Right cardiac atrium (tissue), 5 donors: ENCODE results near the gene ADGRF4. TPM values are rescaled to one million over a fixed set of nuclear protein-coding genes. Genes with fewer than 3 reads are reported as not detected.

ENCODE experiments used
- ATAC-seq, 2 donors: fragments of 200-7000 bp; cut with Tn5 transposase; one replicate each; pipeline versions ENCODE4 v1.8.0 to v1.9.1; 2020; ENCODE audit warnings: moderate library complexity in 2 of 2, mild to moderate bottlenecking in 1 of 2
- DNase-seq, 3 donors: peaks; one replicate each; pipeline ENCODE4 v3.0.0-alpha.2; 2020
- H3K27ac ChIP-seq: one replicate; pipeline ENCODE4 v1.5.1; 2013; ENCODE audit warnings: mild to moderate bottlenecking, low read length, control low read depth, moderate library complexity
- H3K27me3 ChIP-seq: one replicate; pipeline ENCODE4 v1.6.1; 2013; ENCODE audit not compliant: control insufficient read depth, insufficient read depth
- H3K4me1 ChIP-seq: one replicate; pipeline ENCODE4 v1.6.1; 2013; ENCODE audit warnings: low read length; ENCODE audit not compliant: control insufficient read depth, insufficient read depth
- H3K4me3 ChIP-seq: one replicate; pipeline ENCODE4 v1.5.1; 2013; ENCODE audit warnings: low read length, control low read depth
- H3K9me3 ChIP-seq: one replicate; pipeline ENCODE4 v1.6.1; 2013; ENCODE audit warnings: low read length; ENCODE audit not compliant: control insufficient read depth
- WGBS: extraction: QIAGEN DNeasy Blood & Tissue Kit; methylation state at CpG from one replicate; pipeline ENCODE4 v1.1.7; 2013; 5-methylcytosine and 5-hydroxymethylcytosine counted together
- intact Hi-C, 4 donors: fragments of 100-400 bp; cut with DNase I; formaldehyde crosslinking; loops; one replicate each; pipeline versions ENCODE4 v1.11.0 to v1.14.0; 2022 to 2023
- polyA plus RNA-seq: library from polyadenylated mRNA; stranded (reverse); fragments of 200-250 nt; gene quantifications from one replicate; pipeline ENCODE4 v1.2.3, GENCODE V29; 2013
- total RNA-seq, 4 donors: library from RNA; stranded (reverse); fragmentation: NEBNext Ultra II Directional; extraction: Animal tissue kit (Norgen Biotek cat#: 25700); gene quantifications; one replicate each; pipeline ENCODE4 v1.2.1, GENCODE V29; 2021
- donor health status: healthy with polysubstance abuse.
- donor health status: DM: no; HTN: yes; CAD: no.
- donor health status: DM: no; HTN: no; CAD: no.
- donor health status: DM: no; HTN: yes; CAD: no; lungs with severe emphysema.
- donor health status: DM: yes; HTN: yes; CAD: no.

Gene ADGRF4
- total and polyA plus RNA-seq, 5 donors: 0.09 to 0.91 (median 0.22) TPM

DNA sequence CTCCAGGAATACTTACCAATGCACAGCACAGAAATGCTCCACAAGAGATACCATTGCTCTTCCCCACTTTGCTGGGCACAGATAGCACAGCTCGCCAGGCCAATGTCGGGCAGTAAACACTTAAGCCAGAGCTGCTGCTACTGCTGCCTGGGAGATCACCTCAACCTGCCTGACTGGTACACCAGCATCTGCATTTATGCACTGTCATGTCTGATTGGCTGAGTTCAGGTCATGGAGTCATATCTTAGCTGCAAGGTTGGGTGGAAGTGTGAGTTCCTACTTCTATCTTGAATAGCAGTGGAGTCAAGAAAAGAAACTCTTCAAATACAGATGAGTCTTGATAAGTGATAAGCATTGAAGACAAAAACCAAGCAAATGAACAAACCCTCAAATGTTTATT, 10.9 kb upstream of the ADGRF4 start:
- no peaks in the 10 kb centered on the region for H3K9me3 ChIP-seq
- WGBS: 94% methylated on average over 2 of the region's 2 CpGs
- intact Hi-C loops: no loop called here

DNA sequence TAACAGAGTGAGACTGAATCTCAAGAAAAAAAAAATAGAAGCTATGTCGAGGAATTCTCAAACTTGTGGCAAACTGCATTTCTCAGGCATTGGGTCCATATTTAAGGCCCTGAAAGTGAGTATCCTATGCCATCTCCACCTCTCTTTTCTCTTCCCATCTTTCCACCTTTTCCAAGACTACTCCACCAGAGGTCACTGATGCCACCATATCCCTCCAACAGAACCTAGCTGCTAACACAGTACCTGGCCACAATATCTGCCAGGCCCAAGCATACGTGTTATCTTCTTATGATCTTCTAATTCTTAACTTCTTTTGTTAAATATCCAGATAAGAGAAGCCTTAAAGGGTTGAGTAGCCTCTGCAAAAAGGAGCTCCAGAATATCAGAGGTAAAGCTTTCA, 8.2 kb upstream of the ADGRF4 start:
- no peaks in the 10 kb centered on the region for H3K9me3 ChIP-seq
- ATAC-seq: no peak
- H3K4me3 ChIP-seq: no peak overlapping the region
- no peak overlapping the region for H3K27ac ChIP-seq
- H3K4me1 ChIP-seq: no peaks in the 10 kb centered on the region
- DNase-seq: no peak
- 80% methylated on average over 2 of the region's 2 CpGs for WGBS
- intact Hi-C loops: no loop called here
- no peaks in the 10 kb centered on the region for H3K27me3 ChIP-seq

More for the DNA sequence above, 10.9 kb upstream of the ADGRF4 start:
- DNase-seq: no peak
- Histone ChIP-seq H3K4me3 (no peak overlapping the region), H3K27me3 (no peaks in the 10 kb centered on the region), H3K27ac (no peak overlapping the region), H3K4me1 (no peaks in the 10 kb centered on the region)
- no peak for ATAC-seq

DNA sequence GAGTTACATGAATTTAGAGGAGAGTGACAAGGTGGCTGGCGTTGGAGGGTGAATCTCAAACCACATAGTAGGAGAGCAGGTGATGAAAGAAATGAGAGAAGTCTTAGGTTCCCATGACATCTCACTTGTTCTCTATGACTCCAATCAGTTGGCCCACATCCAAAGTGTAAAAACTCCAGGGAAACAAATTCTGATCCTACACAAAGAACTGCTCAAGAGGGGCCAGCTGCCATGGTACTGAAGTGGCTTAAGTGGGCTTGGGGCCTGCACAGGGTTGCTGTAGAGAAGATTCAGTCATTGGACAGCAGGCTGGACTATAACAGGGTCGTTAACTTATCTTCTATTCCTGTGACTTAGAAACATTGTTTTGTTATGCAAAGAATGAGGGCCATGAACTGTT, 7.6 kb upstream of the ADGRF4 start:
- Histone ChIP-seq H3K9me3 (no peaks in the 10 kb centered on the region), H3K4me3 (no peak overlapping the region), H3K27me3 (no peaks in the 10 kb centered on the region), H3K4me1 (no peaks in the 10 kb centered on the region), H3K27ac (no peak overlapping the region)
- WGBS: 58% methylated on average over 2 of the region's 2 CpGs
- intact Hi-C loops: no loop called here
- DNase-seq (no peak), ATAC-seq (no peak)

DNA sequence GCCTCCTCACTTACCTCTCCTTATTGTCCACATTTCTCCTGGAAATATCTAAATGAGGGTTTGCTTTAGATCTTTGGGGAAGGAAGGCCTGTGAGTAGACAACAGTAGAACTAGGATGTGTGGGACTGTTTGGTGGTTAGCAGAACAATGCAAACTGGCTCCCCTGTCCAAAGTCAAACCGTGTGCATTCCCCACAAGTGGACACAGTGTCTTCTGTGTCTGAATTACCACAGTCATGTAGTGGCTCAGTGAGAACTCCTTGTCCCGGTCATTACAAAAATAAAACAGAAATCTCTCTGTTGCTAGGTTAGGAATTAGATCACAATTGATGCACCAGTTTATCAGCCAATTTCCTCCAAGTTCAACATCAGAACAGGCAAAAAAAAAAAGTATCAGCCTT, 455 bp upstream of the ADGRF4 start:
- H3K27ac ChIP-seq: no peak overlapping the region
- ATAC-seq: peak in 1 of 2 donors; percentile 70
- no peak overlapping the region for H3K4me3 ChIP-seq
- no peaks in the 10 kb centered on the region for H3K9me3 ChIP-seq
- DNase-seq: no peak
- H3K27me3 ChIP-seq: no peaks in the 10 kb centered on the region
- peaks cover 3% of the 10 kb centered on the region for H3K4me1 ChIP-seq
- intact Hi-C loops: no loop called here
- 62% methylated on average over 2 of the region's 2 CpGs for WGBS

DNA sequence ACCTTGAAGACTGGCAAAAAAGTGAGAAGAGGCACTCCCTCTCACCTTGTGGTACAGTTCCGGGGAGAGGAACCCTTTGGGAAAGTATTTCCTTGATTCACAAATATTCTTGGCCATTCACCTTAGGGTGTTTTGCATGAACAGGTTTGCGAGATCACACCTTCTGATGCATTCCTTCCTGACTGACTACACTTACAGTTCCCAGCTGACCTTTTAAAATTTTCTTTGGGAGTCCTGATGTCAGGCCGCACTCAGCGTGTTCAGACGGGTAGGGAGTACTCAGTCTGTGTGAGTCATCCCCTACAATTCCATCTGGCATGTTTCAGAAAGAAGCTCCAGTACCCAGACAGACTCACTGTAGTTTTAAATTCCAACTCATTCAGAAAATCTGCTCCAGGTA, 1.7 kb downstream of the ADGRF4 start:
- no peaks in the 10 kb centered on the region for H3K9me3 ChIP-seq
- no peaks in the 10 kb centered on the region for H3K27me3 ChIP-seq
- 68% methylated on average over 5 of the region's 5 CpGs for WGBS
- H3K4me3 ChIP-seq: no peak overlapping the region
- intact Hi-C loops: no loop called here
- peaks cover 3% of the 10 kb centered on the region for H3K4me1 ChIP-seq
- no peak overlapping the region for H3K27ac ChIP-seq
- ATAC-seq (peak; percentile 24 to 75), DNase-seq (no peak)

DNA sequence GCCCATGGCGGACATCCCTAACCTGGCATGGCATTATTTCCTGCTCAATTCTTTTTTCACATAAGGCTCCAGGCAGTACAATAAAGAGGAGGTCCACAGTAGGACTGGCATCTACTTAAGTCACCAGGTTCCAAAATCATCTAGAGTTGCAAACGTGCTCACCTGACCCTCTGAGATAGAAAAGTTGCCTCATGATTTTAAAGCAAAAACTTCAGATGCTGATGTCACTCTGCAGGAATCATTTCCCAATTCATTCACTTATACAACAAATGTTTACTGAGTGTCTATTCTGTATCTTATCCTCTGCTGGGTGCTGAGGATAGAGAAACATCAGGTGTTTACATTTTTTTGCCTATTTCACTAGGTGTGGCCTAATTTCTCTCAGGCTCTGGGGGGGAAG, 2.2 kb downstream of the ADGRF4 start:
- H3K9me3 ChIP-seq: no peaks in the 10 kb centered on the region
- peaks cover 3% of the 10 kb centered on the region for H3K4me1 ChIP-seq
- no peak for DNase-seq
- 91% methylated on average over 2 of the region's 2 CpGs for WGBS
- ATAC-seq: no peak
- no peaks in the 10 kb centered on the region for H3K27me3 ChIP-seq
- H3K27ac ChIP-seq: no peak overlapping the region
- no peak overlapping the region for H3K4me3 ChIP-seq
- intact Hi-C loops: no loop called here

DNA sequence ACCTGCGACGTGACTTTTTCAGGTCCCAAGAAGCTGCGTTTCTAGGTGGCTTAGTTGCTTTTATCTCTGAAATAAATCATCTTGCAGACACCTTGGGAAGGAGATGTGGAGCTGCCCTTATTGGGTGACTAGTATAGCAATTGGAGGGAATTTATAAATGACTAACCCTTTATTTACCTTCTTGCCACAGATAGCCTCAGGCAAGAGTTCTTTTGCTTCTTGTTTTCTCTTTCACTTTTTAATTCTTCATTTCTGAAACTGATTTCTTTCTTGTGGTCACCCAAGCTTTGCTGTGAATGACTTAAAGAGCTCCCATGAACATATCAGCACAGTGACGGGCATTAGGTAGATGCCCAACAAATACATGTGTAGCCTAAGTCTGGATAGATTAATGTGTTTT, 3.0 kb downstream of the ADGRF4 start:
- WGBS: 67% methylated on average over 4 of the region's 4 CpGs
- intact Hi-C loops: no loop called here
- no peaks in the 10 kb centered on the region for H3K27me3 ChIP-seq
- ATAC-seq: no peak
- no peak overlapping the region for H3K4me3 ChIP-seq
- DNase-seq: no peak
- no peaks in the 10 kb centered on the region for H3K9me3 ChIP-seq
- peaks cover 3% of the 10 kb centered on the region for H3K4me1 ChIP-seq
- no peak overlapping the region for H3K27ac ChIP-seq

DNA sequence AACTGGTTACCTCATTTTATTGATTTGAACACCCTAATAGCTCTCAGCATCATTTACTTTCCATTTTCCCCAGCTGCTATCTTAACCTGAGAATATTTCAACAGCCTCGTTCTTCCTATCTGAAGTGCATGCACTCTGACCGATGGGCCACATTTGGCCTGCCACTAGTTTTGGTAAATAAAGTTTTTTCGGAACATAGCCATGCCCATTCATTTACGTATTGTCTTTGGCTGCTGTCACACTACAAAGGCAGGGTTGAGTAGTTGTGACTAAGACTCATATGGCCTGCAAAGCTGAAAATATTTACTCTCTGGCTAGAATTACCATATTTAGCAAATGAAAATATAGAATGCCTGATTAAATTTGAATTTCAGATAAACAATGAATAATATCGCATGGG, 10.8 kb downstream of the ADGRF4 start:
- H3K27me3 ChIP-seq: no peaks in the 10 kb centered on the region
- H3K9me3 ChIP-seq: no peaks in the 10 kb centered on the region
- no peak for ATAC-seq
- H3K4me1 ChIP-seq: no peaks in the 10 kb centered on the region
- DNase-seq: no peak
- H3K4me3 ChIP-seq: no peak overlapping the region
- WGBS: 79% methylated on average over 5 of the region's 5 CpGs
- intact Hi-C loops: no loop called here
- H3K27ac ChIP-seq: no peak overlapping the region

DNA sequence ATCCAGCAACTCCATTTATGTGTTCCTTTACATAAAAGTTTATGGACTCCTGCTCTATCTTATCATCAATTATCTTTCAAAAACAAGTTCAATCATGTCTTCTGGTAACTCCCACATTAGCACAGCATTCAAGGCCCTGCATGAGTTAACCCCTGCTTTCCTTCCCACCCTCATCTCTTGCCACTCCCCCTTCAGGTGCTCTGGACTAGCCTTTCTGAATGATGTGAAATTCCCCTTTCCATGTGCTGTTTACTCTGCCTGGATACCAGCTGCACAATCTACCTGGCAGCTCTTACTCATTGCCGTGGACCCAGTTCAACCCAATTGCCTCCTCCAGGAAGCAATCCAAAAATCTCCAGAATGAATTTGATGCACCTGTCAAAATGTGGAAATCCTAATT, 11.9 kb downstream of the ADGRF4 start:
- Histone ChIP-seq H3K27me3 (no peaks in the 10 kb centered on the region), H3K9me3 (no peaks in the 10 kb centered on the region), H3K4me1 (no peaks in the 10 kb centered on the region), H3K4me3 (no peak overlapping the region), H3K27ac (no peak overlapping the region)
- no peak for ATAC-seq
- intact Hi-C loops: no loop called here
- WGBS: 80% methylated on average over 1 of the region's 1 CpG
- DNase-seq: no peak

DNA sequence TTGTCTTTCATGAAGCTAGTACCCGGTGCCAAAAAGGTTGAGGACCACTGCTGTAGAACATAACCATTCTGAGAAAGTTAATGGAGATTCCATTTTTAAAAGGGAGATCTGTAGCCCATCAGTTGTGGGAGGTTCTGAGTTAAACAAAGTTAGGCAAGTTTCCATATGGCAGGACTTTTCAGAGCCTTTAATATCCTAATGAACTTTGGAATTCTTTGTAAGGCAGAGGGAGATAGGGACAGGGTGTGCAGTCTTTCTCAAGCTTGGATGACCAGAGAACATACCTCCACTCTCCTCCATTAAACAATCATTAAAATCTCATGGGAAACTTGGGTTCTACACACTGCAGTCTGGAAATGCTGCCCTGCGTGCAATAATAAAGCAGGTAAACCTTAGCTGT, 14.8 kb downstream of the ADGRF4 start:
- no peak for DNase-seq
- 98% methylated on average over 2 of the region's 2 CpGs for WGBS
- H3K9me3 ChIP-seq: no peaks in the 10 kb centered on the region
- H3K27me3 ChIP-seq: no peaks in the 10 kb centered on the region
- no peak overlapping the region for H3K27ac ChIP-seq
- ATAC-seq: no peak
- H3K4me3 ChIP-seq: no peak overlapping the region
- no peaks in the 10 kb centered on the region for H3K4me1 ChIP-seq
- intact Hi-C loops: no loop called here

DNA sequence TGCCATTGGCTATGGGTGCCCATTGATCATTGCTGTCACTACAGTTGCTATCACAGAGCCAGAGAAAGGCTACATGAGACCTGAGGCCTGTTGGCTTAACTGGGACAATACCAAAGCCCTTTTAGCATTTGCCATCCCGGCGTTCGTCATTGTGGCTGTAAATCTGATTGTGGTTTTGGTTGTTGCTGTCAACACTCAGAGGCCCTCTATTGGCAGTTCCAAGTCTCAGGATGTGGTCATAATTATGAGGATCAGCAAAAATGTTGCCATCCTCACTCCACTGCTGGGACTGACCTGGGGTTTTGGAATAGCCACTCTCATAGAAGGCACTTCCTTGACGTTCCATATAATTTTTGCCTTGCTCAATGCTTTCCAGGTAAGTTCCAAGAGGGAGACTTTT, 16.4 kb downstream of the ADGRF4 start:
- intact Hi-C loops: no loop called here
- DNase-seq: no peak
- WGBS: 78% methylated on average over 4 of the region's 4 CpGs
- no peak overlapping the region for H3K27ac ChIP-seq
- H3K9me3 ChIP-seq: no peaks in the 10 kb centered on the region
- H3K27me3 ChIP-seq: no peaks in the 10 kb centered on the region
- H3K4me3 ChIP-seq: no peak overlapping the region
- ATAC-seq: no peak
- no peaks in the 10 kb centered on the region for H3K4me1 ChIP-seq

DNA sequence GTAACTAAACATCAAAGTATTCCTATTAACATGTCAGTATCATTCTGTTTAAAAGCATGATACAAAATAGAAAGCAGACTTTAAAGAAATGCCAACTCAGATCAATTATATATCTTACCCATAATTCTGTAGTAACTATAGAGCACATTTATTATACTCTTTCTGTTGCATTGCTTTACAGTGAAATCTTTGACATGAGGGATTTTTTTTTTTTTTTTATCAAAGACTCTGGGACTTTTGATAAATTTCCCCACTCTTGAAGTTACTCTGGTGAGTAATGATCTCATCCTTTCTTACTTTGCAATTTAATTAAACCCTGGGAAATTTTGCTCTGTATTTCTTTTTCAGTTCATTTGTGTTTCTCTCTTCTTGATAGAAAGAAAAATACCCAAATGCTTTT, 17.4 kb downstream of the ADGRF4 start:
- no peak for DNase-seq
- no peaks in the 10 kb centered on the region for H3K27me3 ChIP-seq
- H3K9me3 ChIP-seq: no peaks in the 10 kb centered on the region
- no peaks in the 10 kb centered on the region for H3K4me1 ChIP-seq
- H3K4me3 ChIP-seq: no peak overlapping the region
- no peak for ATAC-seq
- intact Hi-C loops: no loop called here
- no peak overlapping the region for H3K27ac ChIP-seq
